GM12865 (cell line): Measurements from ENCODE around the gene PAFAH1B2.
"Not testable (repeated sequence)": the region's sequence is repeated elsewhere in the genome, so short reads cannot be mapped to it uniquely, and the experiment has no call there.

ENCODE experiments used
- DNase-seq: peaks from one replicate; pipeline ENCODE4 v3.0.0; 2010; ENCODE audit warnings: low read depth
- H3K4me3 ChIP-seq: 2 replicates; pipeline ENCODE4 v1.5.1; 2011; ENCODE audit warnings: mild to moderate bottlenecking, low read depth, low read length, control low read depth
- TF ChIP-seq, protein P1 (sequence below): IDR thresholded peaks from 2 replicates; pipeline ENCODE4 v1.5.1; 2011; ENCODE audit warnings: low read length, control low read depth, low read depth, inconsistent platforms; ENCODE audit not compliant: insufficient read depth; ENCODE audit errors: missing control alignments

Gene PAFAH1B2

DNA sequence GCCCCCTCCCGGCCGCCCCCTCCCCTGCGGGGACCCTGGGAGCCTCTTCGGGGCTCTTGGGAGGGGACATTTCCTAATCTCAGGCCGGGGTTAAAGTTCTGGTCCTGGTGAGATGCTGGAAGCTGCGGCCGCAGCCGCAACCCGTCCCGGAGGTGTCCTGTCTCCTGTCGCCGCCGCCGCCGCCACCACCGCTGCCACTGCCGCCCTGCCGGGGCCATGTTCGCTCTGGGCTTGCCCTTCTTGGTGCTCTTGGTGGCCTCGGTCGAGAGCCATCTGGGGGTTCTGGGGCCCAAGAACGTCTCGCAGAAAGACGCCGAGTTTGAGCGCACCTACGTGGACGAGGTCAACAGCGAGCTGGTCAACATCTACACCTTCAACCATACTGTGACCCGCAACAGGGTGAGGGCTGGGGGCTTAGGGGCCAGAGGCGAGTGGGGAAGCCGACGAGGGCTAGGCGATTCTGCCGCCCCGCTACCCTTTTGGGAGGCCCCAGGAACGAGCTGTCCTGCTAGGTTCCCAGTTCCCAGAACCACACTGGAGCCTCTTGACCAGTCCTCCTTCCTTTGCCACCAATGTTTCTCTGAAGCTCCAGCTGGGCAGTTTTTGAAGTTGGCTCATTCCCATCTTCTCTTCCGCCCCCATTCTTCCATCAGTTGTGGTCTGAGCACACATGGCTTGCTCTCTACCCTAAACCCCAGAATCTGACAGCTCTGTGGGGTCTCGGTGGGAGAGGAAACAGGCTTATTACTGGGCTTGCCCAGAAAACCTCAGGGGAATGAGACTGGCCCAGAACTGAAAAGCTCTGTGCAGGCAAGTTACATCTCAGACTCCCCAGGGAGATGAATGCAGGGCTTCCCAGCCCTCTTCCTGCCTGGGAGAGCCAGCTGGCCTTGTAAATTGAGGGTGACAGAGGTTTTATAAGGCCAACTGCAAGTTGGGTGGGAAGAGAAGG lies 35.2 kb downstream of the PAFAH1B2 start:
- TF ChIP-seq, protein P1, sequence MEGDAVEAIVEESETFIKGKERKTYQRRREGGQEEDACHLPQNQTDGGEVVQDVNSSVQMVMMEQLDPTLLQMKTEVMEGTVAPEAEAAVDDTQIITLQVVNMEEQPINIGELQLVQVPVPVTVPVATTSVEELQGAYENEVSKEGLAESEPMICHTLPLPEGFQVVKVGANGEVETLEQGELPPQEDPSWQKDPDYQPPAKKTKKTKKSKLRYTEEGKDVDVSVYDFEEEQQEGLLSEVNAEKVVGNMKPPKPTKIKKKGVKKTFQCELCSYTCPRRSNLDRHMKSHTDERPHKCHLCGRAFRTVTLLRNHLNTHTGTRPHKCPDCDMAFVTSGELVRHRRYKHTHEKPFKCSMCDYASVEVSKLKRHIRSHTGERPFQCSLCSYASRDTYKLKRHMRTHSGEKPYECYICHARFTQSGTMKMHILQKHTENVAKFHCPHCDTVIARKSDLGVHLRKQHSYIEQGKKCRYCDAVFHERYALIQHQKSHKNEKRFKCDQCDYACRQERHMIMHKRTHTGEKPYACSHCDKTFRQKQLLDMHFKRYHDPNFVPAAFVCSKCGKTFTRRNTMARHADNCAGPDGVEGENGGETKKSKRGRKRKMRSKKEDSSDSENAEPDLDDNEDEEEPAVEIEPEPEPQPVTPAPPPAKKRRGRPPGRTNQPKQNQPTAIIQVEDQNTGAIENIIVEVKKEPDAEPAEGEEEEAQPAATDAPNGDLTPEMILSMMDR = no peak
- DNase-seq = peak; percentile 59
- peak overlapping the region; percentile 88 for H3K4me3 ChIP-seq

DNA sequence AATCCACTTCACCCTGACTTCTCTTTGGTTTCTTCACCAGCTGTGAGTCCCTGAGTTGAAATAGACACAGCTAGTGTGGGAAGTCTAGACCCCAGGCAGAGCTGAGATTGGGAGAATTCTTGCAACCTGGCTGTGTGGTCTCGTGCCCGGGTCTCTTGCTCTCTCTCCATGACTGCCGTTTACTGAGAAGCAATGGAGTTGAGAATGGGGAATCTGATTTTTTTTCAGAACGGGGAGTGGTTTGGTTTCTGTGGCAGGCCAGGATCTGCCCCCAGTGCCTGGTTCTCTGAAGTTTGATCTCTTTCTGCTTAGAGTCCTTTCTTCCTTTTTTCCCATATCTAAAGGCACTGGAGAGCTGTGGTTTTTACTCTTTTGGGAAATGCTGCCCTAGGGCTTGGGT lies 35.9 kb downstream of the PAFAH1B2 start:
- no peak for DNase-seq
- peak overlapping the region; percentile 88 for H3K4me3 ChIP-seq
- TF ChIP-seq, protein P1 = no peak

DNA sequence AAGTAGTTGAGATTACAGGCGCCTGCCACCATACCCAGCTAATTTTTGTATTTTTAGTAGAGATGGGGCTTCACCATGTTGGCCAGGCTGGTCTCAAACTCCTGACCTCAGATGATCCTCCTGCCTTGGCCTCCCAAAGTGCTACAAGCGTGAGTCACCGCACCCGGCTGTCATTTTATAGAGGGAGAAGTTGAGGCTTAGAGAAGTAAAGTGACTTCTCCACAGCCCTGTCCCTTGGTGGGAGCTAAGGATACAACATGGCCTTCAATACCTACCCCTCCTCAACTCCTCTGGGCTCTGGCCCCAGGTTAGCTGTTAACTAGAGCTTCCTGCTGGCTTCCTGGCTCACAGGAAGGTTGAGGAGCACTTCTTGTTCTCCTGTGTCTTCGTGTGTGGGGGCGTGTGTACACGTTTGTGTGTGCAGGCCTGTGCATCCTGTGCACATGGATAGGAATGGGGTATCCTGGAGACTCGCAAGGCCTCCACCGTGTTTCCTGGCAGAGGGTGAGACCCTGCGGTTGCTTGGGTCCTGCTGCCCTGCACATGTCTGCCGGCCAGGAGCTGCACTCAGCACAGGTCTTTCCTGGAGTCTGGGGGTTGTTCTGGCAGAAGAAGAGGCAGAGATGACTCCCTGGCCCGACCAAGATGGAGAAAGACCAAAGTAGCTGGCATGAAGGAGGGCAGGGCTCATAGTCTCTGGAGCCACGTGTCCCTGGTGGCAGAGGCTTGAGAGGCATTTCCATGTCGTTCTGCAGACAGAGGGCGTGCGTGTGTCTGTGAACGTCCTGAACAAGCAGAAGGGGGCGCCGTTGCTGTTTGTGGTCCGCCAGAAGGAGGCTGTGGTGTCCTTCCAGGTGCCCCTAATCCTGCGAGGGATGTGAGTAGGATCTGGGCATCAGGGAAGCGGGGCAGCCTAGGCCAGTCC lies 36.8 kb downstream of the PAFAH1B2 start:
- TF ChIP-seq, protein P1 = peak; percentile 91
- H3K4me3 ChIP-seq = no peak overlapping the region
- peak; percentile 91 for DNase-seq

DNA sequence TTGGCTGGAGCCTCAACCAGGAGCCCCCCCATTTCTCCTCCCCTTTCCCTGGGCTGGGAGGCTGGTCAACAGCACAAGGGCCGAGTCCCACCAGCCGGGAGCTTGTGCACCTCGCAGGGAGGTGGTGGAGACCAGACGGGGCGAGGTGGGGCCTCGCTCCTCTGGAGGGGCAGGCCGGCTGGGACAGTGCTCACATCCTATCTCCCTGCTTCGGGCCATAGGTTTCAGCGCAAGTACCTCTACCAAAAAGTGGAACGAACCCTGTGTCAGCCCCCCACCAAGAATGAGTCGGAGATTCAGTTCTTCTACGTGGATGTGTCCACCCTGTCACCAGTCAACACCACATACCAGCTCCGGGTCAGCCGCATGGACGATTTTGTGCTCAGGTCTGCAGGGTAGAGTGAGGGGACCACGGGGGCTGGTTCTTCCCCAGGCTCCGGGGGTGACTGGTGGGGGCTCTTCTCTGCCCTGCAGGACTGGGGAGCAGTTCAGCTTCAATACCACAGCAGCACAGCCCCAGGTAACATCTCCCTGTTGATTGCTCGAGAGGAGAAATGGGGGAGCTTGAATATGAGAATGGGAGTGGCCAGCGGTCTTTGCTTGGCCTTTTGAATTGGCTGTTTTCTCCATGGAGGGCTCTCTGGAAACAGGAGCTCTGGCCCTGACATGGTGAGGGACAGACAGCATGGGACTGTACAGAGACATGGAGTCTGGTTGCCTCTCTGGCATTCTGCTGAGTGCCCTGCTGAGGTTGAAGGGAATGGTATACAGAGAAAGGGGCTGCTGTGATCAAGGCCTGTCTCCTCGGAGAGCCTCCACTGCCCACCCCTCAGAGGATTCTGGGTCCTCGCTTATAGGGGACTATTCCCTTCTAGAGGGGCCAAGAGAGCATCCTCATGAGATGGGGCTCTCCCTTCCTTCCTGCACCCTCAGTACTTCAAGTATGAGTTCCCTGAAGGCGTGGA lies 37.8 kb downstream of the PAFAH1B2 start:
- TF ChIP-seq, protein P1 = no peak
- DNase-seq = peak; percentile 1
- no peak overlapping the region for H3K4me3 ChIP-seq

DNA sequence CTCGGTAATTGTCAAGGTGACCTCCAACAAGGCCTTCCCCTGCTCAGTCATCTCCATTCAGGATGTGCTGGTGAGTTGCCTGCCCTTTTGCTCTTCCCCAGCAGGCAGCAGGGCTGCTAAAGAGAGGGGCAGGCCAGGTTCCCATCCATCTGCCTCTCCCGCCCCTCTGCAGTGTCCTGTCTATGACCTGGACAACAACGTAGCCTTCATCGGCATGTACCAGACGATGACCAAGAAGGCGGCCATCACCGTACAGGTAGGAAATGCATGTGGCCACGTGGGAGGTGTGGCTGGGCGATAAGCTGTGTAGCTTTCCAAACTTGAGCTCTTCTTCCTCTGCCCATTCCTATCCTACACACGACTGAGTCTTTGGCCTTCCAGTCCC lies 38.5 kb downstream of the PAFAH1B2 start:
- H3K4me3 ChIP-seq = no peak overlapping the region
- DNase-seq = peak; percentile 0
- TF ChIP-seq, protein P1 = no peak

DNA sequence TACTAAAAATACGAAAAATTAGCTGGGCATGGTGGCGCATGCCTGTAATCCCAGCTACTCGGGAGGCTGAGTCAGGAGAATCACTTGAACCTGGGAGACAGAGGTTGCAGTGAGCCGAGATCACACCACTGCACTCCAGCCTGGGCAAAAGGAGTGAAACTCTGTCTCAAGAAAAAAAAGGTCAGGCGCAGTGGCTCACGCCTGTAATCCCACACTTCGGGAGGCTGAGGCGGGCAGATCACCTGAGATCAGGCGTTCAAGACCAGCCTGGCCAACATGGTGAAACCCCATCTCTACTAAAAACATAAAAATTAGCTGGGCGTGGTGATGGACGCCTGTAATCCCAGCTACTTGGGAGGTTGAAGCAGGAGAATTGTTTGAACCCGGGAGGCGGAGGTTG lies 39.1 kb downstream of the PAFAH1B2 start:
- not testable (repeated sequence) for DNase-seq, H3K4me3 ChIP-seq
